ENCODE data around the gene NDFIP2.

DNA sequence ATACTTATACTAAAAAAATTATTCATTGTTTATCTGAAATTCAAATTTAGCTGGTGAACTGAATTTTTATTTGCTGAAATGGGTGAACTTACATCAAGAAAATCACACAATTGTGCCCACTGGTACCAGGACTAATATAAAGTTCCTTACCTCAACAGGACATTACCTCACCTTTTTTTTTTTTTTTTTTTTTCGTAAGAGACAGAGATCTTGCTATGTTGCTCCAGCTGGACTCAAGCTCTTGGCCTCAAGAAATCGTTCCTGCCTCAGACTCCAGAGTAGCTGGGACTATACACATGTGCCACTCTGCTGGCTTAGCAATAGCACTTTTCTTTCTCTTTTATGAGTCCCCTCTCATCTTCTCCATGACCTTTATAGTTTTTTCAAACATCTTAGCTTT lies 22.5 kb upstream of the NDFIP2 start:
- TF ChIP-seq POLR2A (IDR thresholded peaks at IDR 0.05): no peak
- TF ChIP-seq, protein P1, sequence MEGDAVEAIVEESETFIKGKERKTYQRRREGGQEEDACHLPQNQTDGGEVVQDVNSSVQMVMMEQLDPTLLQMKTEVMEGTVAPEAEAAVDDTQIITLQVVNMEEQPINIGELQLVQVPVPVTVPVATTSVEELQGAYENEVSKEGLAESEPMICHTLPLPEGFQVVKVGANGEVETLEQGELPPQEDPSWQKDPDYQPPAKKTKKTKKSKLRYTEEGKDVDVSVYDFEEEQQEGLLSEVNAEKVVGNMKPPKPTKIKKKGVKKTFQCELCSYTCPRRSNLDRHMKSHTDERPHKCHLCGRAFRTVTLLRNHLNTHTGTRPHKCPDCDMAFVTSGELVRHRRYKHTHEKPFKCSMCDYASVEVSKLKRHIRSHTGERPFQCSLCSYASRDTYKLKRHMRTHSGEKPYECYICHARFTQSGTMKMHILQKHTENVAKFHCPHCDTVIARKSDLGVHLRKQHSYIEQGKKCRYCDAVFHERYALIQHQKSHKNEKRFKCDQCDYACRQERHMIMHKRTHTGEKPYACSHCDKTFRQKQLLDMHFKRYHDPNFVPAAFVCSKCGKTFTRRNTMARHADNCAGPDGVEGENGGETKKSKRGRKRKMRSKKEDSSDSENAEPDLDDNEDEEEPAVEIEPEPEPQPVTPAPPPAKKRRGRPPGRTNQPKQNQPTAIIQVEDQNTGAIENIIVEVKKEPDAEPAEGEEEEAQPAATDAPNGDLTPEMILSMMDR (IDR thresholded peaks at IDR 0.05 in 4 of 5, conservative IDR thresholded peaks at IDR 0.05 in 1 of 5): no peak
